HUES48 (cell line): ENCODE data around the gene VPS25.

ENCODE experiments used
- H3K27ac ChIP-seq: one replicate; pipeline ENCODE4 v1.7.0; 2013; ENCODE audit warnings: low read depth, low read length, inconsistent platforms
- H3K27me3 ChIP-seq: 2 replicates; pipeline ENCODE4 v1.6.1; 2013; ENCODE audit warnings: mild to moderate bottlenecking, low read length; ENCODE audit not compliant: control insufficient read depth, insufficient read depth
- H3K36me3 ChIP-seq: 2 replicates; pipeline ENCODE4 v1.6.1; 2013; ENCODE audit warnings: low read length; ENCODE audit not compliant: control insufficient read depth, insufficient read depth
- H3K4me1 ChIP-seq: 2 replicates; pipeline ENCODE4 v1.6.1; 2013; ENCODE audit warnings: mild to moderate bottlenecking, low read length; ENCODE audit not compliant: control insufficient read depth, insufficient read depth
- H3K4me3 ChIP-seq: 2 replicates; pipeline ENCODE4 v1.5.1; 2013; ENCODE audit warnings: mild to moderate bottlenecking, low read depth, low read length
- H3K9ac ChIP-seq: 2 replicates; pipeline ENCODE4 v1.6.1; 2013; ENCODE audit warnings: mild to moderate bottlenecking, low read depth, low read length, moderate library complexity
- H3K9me3 ChIP-seq: 2 replicates; pipeline ENCODE4 v1.6.1; 2013; ENCODE audit warnings: low read length; ENCODE audit not compliant: control insufficient read depth, insufficient read depth

VPS25 gene

GRCh38 chr17:42782166-42783061 lies 9.2 kb downstream of the VPS25 start:
- H3K36me3 ChIP-seq = peaks cover 20% of the 10 kb centered on the region
- H3K27ac ChIP-seq = no peak overlapping the region
- 0 out of 2 replicates have a peak, but pooled peaks cover 5% of the 10 kb centered on the region for H3K4me1 ChIP-seq
- H3K9me3 ChIP-seq = no peaks in the 10 kb centered on the region
- peaks cover 20% of the 10 kb centered on the region for H3K27me3 ChIP-seq
- H3K9ac ChIP-seq = no peak overlapping the region
- H3K4me3 ChIP-seq = no peak overlapping the region

DNA sequence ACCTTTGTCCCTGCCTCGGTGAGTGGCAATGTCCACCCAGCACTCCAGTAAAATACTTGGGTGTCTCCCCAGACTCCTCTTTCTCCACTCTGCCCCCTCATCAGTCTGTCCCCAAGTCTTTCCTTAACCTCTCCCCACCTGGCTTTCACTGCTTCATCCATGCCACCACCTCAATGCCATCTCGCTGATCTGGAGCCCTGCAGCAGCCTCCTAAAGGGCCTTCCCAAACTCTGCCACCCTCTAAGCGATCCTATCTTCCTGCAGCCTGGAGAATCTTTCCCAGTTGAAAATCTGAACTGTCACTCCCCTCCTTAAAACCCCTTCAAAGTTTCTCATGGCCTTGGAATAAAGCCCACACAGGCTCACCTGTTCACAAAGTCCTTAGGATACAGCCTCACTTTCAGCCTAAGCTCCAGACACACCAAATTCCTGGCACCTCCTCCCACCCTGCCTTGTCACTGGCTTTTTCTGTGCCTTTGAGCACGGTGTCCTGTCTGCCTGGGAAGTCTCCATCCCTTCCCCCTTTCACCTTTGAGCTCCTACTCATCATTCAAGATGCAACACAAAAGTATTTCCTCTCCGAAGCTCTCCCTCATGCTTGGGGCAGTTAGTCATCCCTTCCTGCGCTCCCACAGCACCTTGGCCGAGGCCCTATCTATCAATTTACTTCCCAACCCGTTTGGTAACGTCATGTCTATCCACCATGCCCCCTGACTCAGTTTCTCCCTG lies 10.0 kb downstream of the VPS25 start:
- Histone ChIP-seq H3K9me3 (no peaks in the 10 kb centered on the region), H3K9ac (no peak overlapping the region), H3K4me3 (no peak overlapping the region), H3K27me3 (peaks cover 20% of the 10 kb centered on the region), H3K36me3 (peaks cover 13% of the 10 kb centered on the region), H3K4me1 (0 out of 2 replicates have a peak, but pooled peaks cover 5% of the 10 kb centered on the region), H3K27ac (no peak overlapping the region)

DNA sequence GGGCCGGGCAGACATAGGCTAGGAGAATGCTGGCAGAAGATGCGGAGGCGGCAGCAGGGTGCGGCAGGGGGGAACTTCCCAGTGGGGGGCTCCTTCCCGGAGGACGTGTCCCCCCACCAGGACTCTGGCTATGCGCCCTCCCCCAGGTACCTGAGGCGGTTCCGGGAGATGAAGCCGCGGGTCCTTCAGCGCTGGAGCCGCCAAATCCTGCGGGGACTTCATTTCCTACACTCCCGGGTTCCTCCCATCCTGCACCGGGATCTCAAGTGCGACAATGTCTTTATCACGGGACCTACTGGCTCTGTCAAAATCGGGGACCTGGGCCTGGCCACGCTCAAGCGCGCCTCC lies 10.5 kb downstream of the VPS25 start:
- no peak overlapping the region for H3K4me3 ChIP-seq
- 0 out of 2 replicates have a peak, but pooled peaks cover 5% of the 10 kb centered on the region for H3K4me1 ChIP-seq
- no peak overlapping the region for H3K27ac ChIP-seq

GRCh38 chr17:42784409-42784808 lies 11.2 kb downstream of the VPS25 start:
- no peak overlapping the region for H3K27ac ChIP-seq
- H3K9ac ChIP-seq = no peak overlapping the region
- H3K9me3 ChIP-seq = no peaks in the 10 kb centered on the region
- 0 out of 2 replicates have a peak, but pooled peaks cover 5% of the 10 kb centered on the region for H3K4me1 ChIP-seq
- no peak overlapping the region for H3K4me3 ChIP-seq
- peaks cover under 1% of the 10 kb centered on the region; the same call in 1 of the 2 replicates for H3K36me3 ChIP-seq
- H3K27me3 ChIP-seq = peaks cover 20% of the 10 kb centered on the region

More for the DNA sequence above, 10.5 kb downstream of the VPS25 start:
- no peaks in the 10 kb centered on the region for H3K9me3 ChIP-seq
- H3K9ac ChIP-seq = no peak overlapping the region
- peaks cover 7% of the 10 kb centered on the region for H3K36me3 ChIP-seq
- peaks cover 20% of the 10 kb centered on the region for H3K27me3 ChIP-seq

GRCh38 chr17:42784811-42785592 lies 11.8 kb downstream of the VPS25 start:
- Histone ChIP-seq H3K4me3 (no peak overlapping the region), H3K9ac (no peak overlapping the region), H3K4me1 (no peaks in the 10 kb centered on the region), H3K9me3 (no peaks in the 10 kb centered on the region), H3K27me3 (peaks cover 20% of the 10 kb centered on the region), H3K27ac (no peak overlapping the region), H3K36me3 (no peaks in the 10 kb centered on the region)

- H3K36me3 ChIP-seq = no peaks in the 10 kb centered on the region
- H3K9ac ChIP-seq = no peak overlapping the region
- H3K4me1 ChIP-seq = no peaks in the 10 kb centered on the region
- peaks cover 6% of the 10 kb centered on the region; the same call in 1 of the 2 replicates for H3K27me3 ChIP-seq
- H3K4me3 ChIP-seq = no peak overlapping the region
- no peak overlapping the region for H3K27ac ChIP-seq
- no peaks in the 10 kb centered on the region for H3K9me3 ChIP-seq
Observed at GRCh38 chr17:42787266-42787665, 14.0 kb downstream of the VPS25 start.

GRCh38 chr17:42791948-42792347 lies 18.7 kb downstream of the VPS25 start:
- H3K36me3 ChIP-seq = peaks cover 13% of the 10 kb centered on the region
- no peak overlapping the region for H3K4me3 ChIP-seq
- H3K27me3 ChIP-seq = no peaks in the 10 kb centered on the region
- no peak overlapping the region for H3K9ac ChIP-seq
- no peak overlapping the region for H3K27ac ChIP-seq
- no peaks in the 10 kb centered on the region for H3K9me3 ChIP-seq
- no peaks in the 10 kb centered on the region for H3K4me1 ChIP-seq

DNA sequence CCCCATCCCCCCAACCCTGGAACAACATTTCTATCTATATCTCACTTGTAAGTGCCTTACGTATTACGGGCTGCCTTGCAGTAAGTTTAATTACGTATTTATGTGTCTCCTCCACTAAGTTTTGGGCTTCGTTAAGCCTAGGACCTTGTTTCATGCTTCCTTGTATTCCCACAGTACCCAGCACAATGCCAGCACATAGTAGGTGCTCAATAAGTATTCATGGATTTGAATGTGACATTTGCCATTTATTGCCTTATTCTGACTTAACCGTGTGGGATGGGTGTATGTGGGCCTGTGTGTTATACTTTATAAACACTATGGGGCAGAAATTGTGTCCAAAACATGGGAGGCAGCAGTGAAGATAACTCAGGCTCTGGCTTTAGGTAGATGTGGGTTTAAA lies 19.3 kb downstream of the VPS25 start:
- H3K27me3 ChIP-seq = no peaks in the 10 kb centered on the region
- no peak overlapping the region for H3K4me3 ChIP-seq
- no peak overlapping the region for H3K9ac ChIP-seq
- H3K27ac ChIP-seq = no peak overlapping the region
- H3K36me3 ChIP-seq = peaks cover 18% of the 10 kb centered on the region
- H3K9me3 ChIP-seq = no peaks in the 10 kb centered on the region
- 0 out of 2 replicates have a peak, but pooled peaks cover under 1% of the 10 kb centered on the region for H3K4me1 ChIP-seq

- peaks cover 18% of the 10 kb centered on the region for H3K36me3 ChIP-seq
- H3K4me1 ChIP-seq = peaks cover 4% of the 10 kb centered on the region; the same call in 1 of the 2 replicates
- H3K9ac ChIP-seq = no peak overlapping the region
- H3K27me3 ChIP-seq = peaks cover 7% of the 10 kb centered on the region; the same call in 1 of the 2 replicates
- H3K4me3 ChIP-seq = no peak overlapping the region
- 0 out of 2 replicates have a peak, but pooled peaks cover 3% of the 10 kb centered on the region for H3K9me3 ChIP-seq
- no peak overlapping the region for H3K27ac ChIP-seq
Observed at GRCh38 chr17:42795061-42795460, 21.8 kb downstream of the VPS25 start.

- Histone ChIP-seq H3K4me3 (no peak overlapping the region), H3K9me3 (0 out of 2 replicates have a peak, but pooled peaks cover 3% of the 10 kb centered on the region), H3K9ac (no peak overlapping the region), H3K36me3 (peaks cover 18% of the 10 kb centered on the region), H3K4me1 (peaks cover 4% of the 10 kb centered on the region; the same call in 1 of the 2 replicates), H3K27ac (no peak overlapping the region), H3K27me3 (peaks cover 7% of the 10 kb centered on the region; the same call in 1 of the 2 replicates)
Observed at GRCh38 chr17:42795465-42795864, 22.2 kb downstream of the VPS25 start.
